HG02981 (cell line): Measurements from ENCODE around the gene OSBPL6.
A peak's percentile ranks its signal among the peaks of the same experiment; 100 is the strongest.
"Not testable (repeated sequence)": the region's sequence is repeated elsewhere in the genome, so short reads cannot be mapped to it uniquely, and the experiment has no call there.

Experiments
- ATAC-seq: cut with Tn5 transposase; IDR thresholded peaks from one replicate; pipeline ENCODE4 v1.9.1; 2021; ENCODE audit warnings: mild to moderate bottlenecking, moderate library complexity; ENCODE audit not compliant: unreplicated experiment

Gene OSBPL6

GRCh38 chr2:178193823-178194599 lies at the start of gene OSBPL6:
Gene OSBPL6 (plus strand): TSS chr2:178194512. CDS start chr2:178306185, 111,673 bp downstream.
- ATAC-seq, result peak; percentile 92

DNA sequence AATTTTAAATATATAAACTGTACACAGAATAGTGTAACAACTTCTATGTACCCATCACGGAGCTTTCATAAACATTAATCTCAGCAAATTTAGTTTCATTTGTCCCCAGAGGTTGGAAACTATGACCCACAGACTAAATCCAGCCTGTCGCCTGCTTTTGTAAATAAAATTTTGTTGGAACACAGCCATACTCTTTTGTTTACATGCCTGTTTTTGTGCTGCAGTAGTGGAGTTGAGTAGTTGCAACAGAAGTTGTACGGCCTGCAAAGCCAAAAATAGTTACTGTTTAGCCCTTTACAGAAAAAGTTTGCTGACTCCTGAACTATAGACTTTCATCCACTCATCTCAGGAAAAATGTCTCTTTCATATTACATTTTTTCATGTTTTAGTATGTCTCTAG lies 42.3 kb upstream of the OSBPL6 start:
- ATAC-seq, result no peak

DNA sequence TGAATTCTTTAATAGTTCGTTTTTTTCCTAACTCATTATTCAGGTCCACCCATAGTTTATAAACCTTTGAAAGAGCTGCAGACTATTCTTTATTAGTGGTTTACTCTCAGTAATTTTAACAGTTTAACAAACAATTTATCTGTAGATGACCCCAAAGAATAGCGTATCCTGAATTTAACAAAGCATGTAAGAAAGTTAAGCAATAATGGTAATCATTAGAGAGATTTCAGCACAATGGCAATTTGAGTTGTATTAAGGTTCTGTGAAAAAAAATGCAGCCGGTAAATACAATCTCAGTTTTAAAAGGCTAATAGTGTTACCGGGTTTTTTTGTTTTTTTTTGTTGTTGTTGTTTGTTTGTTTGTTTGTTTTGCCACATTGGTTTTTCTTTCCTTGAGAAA lies 41.8 kb upstream of the OSBPL6 start:
- ATAC-seq, result no peak

DNA sequence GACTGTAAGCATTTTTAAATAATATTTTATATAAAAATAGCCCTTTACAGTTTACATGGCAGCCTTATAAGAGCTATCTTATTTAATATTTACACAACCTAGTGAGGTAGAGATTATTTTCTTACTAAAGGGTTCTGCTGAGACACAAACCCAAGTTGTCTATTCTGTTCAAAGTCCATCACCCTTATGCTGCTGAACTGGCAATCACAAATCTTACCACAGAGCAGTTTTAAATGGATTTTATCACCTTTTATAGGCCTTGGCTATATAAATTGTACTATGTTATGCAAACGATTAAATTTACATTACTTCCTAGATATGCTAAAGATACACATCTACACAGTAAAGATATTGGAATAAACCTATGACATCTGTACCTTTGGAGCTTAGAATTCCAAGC lies 41.3 kb upstream of the OSBPL6 start:
- ATAC-seq, result no peak

DNA sequence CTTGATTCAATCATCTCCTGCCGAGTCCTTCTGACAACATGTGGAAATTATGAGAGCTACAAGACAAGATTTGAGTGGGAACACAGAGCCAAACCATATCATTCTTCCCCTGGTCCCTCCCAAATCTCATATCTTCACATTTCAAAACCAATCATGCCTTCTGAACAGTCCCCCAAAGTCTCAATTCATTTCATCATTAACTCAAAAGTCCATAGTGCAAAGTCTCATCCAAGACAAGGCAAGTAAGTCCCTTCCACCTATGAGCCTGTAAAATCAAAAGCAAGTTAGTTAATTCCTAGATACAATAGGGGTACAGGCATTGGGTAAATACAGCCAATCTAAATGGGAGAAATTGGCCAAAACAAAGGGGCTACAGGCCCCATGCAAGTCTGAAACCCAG lies 40.4 kb upstream of the OSBPL6 start:
- ATAC-seq, result not testable (repeated sequence)

GRCh38 chr2:178155524-178155923 lies 38.8 kb upstream of the OSBPL6 start:
- ATAC-seq, result no peak

- ATAC-seq, result no peak
These were observed 36.7 kb upstream of the OSBPL6 start for GRCh38 chr2:178157574-178157973.

DNA sequence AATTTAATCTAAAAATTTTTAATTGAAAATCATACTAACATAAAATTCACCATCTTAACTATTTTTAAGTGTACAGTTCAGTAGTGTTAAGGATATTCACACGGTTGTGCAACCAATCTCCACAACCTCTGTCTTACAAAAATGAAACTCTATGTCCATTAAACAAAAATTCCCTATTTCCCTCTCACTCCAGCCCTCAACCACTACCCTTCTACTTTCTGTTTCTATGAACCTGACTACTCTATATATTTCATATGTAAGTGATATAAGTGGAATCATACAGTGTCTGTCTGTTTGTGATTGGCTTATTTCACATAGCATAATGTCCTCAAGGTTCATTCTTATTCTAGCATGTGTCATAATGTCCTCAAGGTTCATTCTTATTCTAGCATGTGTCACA lies 34.3 kb upstream of the OSBPL6 start:
- no peak for ATAC-seq

DNA sequence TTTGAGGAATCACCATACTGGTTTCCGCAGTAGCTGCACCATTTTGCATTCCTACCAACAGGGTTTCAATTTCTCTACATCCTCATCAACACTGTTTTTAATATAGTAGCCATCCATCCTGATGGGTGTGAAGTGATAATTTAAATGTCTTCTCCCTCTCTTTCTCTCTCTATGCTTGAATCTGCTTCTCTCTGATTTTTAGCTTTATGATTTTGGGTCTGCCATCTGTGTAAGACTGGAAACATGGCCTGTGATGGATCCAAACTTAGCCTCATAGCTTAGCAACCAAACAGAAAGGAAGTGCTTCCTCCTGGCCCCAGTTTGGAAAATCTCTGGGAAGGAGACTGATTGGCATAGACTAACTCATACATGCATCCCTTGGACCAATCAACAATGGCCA lies 33.7 kb upstream of the OSBPL6 start:
- no peak for ATAC-seq

DNA sequence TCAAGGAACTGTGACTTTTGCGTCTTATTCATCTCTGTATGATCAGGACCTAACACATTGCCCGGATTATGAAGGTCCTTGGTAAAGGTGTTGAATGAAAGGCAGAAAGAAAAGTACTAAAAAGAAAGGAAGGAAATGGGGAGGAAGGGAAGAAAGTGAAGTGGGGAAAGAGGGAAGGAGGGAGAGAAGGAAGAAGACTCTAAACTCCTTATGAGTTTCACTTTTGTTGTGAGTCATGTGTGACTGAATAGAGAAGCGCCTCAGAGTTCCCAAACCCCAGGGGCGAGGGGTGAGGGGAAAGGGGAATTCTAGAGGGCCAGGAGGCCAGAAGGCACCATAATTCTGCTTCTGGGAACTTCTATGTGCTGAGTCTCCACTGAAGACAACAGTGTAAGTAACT lies 30.9 kb upstream of the OSBPL6 start:
- ATAC-seq, result no peak

DNA sequence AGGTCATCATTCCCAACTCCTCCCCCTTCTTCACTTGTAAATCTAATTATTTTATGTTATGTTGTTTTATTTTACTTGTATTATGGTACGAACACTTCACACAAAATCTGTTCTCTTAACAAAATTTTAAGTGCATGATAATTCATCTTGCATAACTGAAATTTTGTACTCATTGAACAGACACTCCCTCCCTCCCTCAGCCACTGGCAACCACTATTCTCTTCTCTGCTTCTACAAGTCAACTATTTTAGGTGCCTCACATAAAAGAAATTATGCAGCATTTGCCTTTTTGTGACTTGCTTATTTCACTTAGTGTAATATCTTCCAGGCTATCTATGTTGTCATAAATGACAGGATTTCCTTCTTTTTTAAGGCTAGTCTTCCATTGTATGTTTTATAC lies 30.4 kb upstream of the OSBPL6 start:
- no peak for ATAC-seq

DNA sequence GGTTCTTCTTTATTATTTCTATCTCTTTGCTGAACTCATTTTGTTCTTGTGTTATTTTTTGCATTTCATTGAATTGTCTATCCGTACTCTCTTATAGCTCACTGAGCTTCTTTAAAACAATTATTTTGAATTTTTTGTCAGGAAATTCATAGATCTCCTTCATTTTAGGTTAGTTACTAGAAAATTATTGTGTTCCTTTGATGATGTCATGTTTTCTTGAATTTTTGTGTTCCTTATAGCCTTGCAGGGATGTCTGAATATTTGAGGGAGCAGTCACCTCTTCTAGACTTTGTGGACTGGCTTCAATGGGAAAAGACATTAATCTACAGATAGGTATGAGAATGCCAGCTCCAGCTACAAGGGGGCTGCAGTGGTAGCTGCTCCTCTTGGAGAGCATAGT lies 20.7 kb upstream of the OSBPL6 start:
- ATAC-seq, result no peak

GRCh38 chr2:178177066-178177679 lies 17.1 kb upstream of the OSBPL6 start:
- ATAC-seq, result no peak

GRCh38 chr2:178180648-178181047 lies 13.7 kb upstream of the OSBPL6 start:
- not testable (repeated sequence) for ATAC-seq

DNA sequence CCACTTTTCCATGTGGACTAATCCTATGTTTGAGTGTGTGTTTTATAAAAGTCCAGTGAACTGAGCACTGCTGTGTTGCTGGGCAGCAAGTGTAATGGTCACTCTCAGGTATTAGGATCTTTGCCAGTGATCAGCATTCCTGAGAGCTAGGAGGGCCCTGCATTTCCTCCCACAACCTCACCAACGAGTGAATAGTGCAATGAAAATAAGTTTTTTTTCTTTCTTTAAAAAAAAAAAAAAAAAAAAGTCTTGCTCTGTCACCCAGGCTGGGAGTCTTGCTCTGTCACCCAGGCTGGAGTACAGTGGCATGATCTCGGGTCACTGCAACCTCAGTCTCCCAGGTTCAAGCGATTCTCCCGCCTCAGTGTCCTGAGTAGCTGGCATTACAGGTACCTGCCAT lies 6.5 kb upstream of the OSBPL6 start:
- no peak for ATAC-seq

GRCh38 chr2:178188466-178188865 lies 5.8 kb upstream of the OSBPL6 start:
- no peak for ATAC-seq

DNA sequence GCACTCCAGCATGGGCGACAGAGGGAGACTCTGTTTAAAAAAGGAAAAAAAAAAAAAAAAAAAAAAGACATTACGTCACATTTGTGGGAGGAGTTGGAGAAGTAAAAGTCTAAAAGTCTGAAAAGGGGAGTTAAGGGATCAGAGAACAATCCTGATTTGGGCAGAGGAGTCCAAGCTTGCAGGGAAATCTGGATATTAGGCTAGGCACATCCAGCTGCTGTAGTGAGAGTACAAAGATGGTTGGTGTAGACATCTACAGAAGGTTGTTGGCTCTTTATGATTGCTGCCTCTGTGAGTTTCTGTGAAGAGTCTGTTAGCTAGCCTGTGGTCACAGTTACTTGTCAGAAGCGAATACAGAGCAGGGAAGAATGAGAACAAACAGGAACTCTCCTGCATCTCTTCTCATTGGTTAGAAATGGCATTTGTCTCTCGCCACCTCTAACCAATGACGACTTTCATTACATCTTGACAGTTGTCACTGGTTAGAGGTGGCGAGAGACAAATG lies 3.3 kb upstream of the OSBPL6 start:
- no peak for ATAC-seq

- no peak for ATAC-seq
These were observed 2.8 kb upstream of the OSBPL6 start for GRCh38 chr2:178191511-178191910.

DNA sequence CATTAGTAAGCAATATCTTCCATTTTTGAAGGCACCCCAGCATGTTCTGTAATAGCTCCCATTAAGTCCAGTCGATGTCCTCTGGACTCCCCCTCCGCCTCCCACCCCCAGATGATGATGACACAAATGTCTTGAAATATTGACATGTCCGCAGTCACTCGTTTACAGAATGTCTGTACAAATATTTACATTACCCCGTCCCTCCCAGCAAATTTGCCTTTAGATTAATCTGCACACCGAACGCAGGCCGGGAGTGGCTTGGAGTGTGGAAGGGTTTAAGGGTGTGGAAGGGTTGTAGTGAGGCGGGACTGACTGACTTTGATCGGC lies 853 bp upstream of the OSBPL6 start:
- ATAC-seq, result no peak

DNA sequence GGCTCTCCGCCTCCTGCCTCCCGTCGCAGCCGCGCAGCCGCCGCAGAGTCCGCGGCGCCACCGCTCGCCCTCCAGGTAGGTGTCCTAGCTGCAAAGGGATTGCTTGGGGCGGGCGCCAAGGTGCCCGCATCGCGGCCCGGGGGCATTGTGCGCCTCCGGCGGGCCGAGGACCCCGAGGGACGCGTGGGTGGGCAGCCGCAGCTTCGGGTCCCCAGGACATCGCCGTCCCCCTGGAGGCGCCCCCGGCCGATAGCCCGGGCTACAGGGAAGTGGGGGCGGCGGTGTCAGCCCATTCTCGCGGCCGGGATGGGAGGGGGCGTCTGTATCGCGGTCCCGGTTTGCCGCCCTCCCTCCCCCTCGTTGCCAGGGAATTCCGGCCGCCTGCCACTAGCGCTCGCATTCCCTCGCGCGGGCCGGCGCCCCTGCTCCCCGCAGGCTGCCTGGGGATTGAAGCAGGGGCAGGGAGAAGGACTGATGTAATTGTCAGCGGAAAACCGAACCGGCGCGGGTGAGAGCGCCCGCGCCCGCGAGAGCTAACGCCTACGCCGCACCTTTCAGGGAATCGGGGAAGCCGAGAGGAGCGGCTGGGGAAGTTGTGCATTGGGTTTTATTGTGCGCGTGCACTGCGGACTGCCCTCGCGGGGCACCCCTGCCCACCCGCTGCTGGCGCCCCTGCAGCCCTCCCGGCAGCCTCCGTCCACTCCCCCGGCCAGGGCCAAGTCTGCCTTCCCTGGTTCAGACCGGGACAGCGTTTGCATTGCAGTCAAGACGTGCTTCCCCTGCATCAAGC lies 483 bp downstream of the OSBPL6 start:
- peak; percentile 7 for ATAC-seq

- no peak for ATAC-seq
These were observed 1.3 kb downstream of the OSBPL6 start for GRCh38 chr2:178195390-178196166.
